Ectodermal cell (in vitro differentiated cells): ENCODE results near the gene MCF2L.

ENCODE experiments used
- H3K27ac ChIP-seq: 2 replicates; pipeline ENCODE4 v1.7.0; 2013; ENCODE audit warnings: mild to moderate bottlenecking, low read depth, low read length; ENCODE audit not compliant: insufficient read depth, poor library complexity, severe bottlenecking
- H3K27me3 ChIP-seq: 2 replicates; pipeline ENCODE4 v1.7.0; 2013; ENCODE audit warnings: mild to moderate bottlenecking, low read length; ENCODE audit not compliant: insufficient read depth, control insufficient read depth, poor library complexity, severe bottlenecking
- H3K36me3 ChIP-seq: one replicate; pipeline ENCODE4 v1.7.0; 2013; ENCODE audit warnings: low read length; ENCODE audit not compliant: control insufficient read depth, insufficient read depth
- H3K4me1 ChIP-seq: one replicate; pipeline ENCODE4 v1.7.0; 2013; ENCODE audit warnings: low read length; ENCODE audit not compliant: control insufficient read depth, insufficient read depth
- H3K4me3 ChIP-seq: 2 replicates; pipeline ENCODE4 v1.7.0; 2013; ENCODE audit warnings: low read depth, low read length, control low read depth; ENCODE audit not compliant: insufficient read depth
- H3K9me3 ChIP-seq: 2 replicates; pipeline ENCODE4 v1.7.0; 2013; ENCODE audit warnings: mild to moderate bottlenecking, low read length, moderate library complexity; ENCODE audit not compliant: control insufficient read depth
- WGBS, 2 experiments: methylation state at CpG; one replicate each; pipeline ENCODE4 v1.1.7; 2013; ENCODE audit warnings: missing lambda C conversion rate in 2 of 2; 5-methylcytosine and 5-hydroxymethylcytosine counted together

The MCF2L gene

DNA sequence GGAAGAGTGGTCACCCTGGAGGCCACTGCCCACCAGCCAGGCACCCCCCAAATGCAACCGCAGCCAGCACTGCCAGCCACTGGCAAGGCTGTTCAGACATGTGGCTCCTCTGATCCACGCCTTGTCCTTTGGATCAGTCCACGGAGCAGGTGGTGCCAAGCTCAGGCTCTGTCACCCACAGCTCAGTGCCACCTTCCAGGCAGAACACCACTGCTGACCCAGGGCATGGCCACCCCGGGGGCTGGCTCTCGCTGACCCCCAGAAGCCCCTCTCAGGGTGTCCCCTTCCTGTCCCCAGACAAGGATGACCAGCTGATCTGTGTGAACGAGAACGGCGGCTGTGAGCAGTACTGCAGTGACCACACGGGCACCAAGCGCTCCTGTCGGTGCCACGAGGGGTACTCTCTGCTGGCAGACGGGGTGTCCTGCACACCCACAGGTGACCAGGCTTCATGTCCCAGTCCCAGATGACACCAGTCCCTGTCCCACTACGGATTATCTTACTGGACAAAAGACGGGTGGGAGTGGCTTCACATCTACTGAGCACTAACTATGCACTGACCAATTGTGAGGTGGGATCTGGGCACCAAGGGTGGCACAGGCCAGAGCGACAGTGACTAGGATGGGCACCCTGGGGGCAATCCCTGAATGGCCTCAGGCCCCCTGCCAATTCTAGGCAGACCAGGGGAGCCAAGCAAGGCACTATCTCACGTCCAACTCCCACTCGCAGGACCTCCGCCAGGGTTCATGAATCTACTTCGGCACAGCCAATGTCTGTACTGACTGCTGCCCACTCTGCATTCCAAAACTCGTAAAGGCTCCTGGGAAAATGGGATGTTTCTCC lies 146.6 kb downstream of the MCF2L start:
- Histone ChIP-seq H3K4me1 (no peaks in the 10 kb centered on the region), H3K27ac (no peak overlapping the region), H3K27me3 (peaks cover 19% of the 10 kb centered on the region), H3K9me3 (no peaks in the 10 kb centered on the region), H3K36me3 (no peaks in the 10 kb centered on the region), H3K4me3 (no peak overlapping the region)
- 92 to 94% methylated on average over 21 of the region's 21 CpGs for WGBS, 2 experiments

DNA sequence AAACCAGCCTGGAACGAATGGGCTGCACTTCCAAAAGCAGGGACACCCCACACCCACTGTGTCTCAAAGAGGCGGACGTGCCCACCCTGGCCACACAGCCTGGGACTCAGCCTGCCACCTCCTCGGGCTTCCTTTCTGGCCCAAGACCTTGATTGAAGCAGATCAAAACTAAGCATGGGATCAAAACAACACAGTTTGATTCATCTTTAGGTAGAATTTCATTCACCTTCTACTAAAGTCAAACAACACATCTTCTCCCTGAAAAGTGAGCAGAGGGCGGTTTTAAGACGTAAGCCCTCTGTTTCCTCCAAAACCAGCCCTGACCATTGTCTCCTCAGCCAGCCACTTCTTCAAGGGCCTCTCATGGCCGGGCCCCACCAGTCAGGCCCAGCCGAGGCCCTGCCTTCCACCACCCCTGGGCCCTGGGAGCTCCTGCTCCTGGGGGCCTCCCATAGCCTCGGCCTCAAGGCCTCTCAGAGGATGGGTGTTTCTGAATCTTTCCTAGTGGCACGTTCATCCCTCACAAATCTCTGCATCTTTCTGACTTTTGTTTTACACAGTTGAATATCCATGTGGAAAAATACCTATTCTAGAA lies 147.3 kb downstream of the MCF2L start:
- no peak overlapping the region for H3K4me3 ChIP-seq
- H3K27me3 ChIP-seq: peaks cover 12% of the 10 kb centered on the region
- H3K27ac ChIP-seq: no peak overlapping the region
- 89% methylated on average over 10 of the region's 10 CpGs for WGBS, 2 experiments
- no peaks in the 10 kb centered on the region for H3K9me3 ChIP-seq
- H3K4me1 ChIP-seq: no peaks in the 10 kb centered on the region
- H3K36me3 ChIP-seq: no peaks in the 10 kb centered on the region

DNA sequence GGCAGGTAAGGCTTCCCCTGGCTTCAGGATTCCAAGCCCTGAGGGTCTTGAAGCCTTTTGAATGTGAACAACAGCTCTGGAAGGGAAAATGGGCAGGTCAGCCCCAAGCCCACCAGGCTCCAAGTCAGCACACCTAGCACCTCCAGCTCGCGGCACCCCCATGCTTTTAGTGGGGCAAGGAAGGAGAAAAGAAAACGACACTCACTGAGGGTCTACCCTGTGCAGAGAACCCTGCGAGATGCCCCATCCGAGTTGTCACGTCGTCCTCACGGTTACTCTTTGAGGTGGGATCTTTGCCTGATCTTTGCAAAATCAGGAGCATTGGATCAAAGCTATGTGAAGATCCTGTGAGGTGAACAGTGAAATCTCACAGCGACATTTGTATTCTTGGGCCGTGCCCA lies 147.9 kb downstream of the MCF2L start:
- Histone ChIP-seq H3K9me3 (no peaks in the 10 kb centered on the region), H3K4me1 (no peaks in the 10 kb centered on the region), H3K4me3 (no peak overlapping the region), H3K27me3 (peaks cover 9% of the 10 kb centered on the region), H3K36me3 (no peaks in the 10 kb centered on the region), H3K27ac (no peak overlapping the region)
- 91% methylated on average over 10 of the region's 10 CpGs for WGBS, 2 experiments

DNA sequence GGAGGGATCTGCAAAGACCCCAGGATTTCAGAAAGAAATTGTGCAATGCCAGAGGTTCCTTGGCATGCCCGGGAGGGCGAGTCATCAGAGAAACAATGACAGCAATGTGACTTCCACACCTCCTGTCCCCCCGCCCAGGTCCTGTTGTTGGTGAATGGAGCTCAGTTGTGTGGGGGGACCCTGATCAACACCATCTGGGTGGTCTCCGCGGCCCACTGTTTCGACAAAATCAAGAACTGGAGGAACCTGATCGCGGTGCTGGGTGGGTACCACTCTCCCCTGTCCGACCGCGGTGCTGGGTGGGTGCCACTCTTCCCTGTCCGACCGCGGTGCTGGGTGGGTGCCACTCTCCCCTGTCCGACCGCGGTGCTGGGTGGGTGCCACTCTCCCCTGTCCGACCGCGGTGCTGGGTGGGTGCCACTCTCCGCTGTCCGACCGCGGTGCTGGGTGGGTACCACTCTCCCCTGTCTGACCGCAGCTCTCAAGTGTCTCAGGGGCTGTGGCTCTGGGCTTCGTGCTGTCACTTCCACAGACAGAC lies 148.4 kb downstream of the MCF2L start:
- H3K4me3 ChIP-seq: no peak overlapping the region
- no peaks in the 10 kb centered on the region for H3K36me3 ChIP-seq
- no peaks in the 10 kb centered on the region for H3K9me3 ChIP-seq
- peaks cover 7% of the 10 kb centered on the region for H3K27me3 ChIP-seq
- peaks cover 3% of the 10 kb centered on the region for H3K4me1 ChIP-seq
- WGBS, 2 experiments: 93 to 96% methylated on average over 26 of the region's 26 CpGs
- no peak overlapping the region for H3K27ac ChIP-seq

DNA sequence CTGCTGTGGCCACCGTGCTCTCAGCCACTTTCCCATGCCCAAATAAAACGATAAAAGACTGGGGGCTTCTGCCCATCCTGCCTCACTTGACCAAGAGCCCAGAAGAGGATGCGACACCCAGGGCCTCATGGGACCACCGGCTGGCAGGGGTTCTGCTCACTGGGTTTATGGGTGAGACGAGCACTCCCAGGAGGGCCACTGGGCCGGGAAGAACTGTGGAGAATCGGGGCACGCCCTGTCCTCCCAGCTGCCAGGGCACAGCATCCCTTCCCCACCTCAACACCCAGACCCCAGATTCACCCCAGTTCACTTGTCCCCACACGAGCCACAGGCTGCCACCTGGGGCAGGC lies 148.9 kb downstream of the MCF2L start:
- H3K27me3 ChIP-seq: peaks cover 7% of the 10 kb centered on the region
- H3K36me3 ChIP-seq: no peaks in the 10 kb centered on the region
- no peak overlapping the region for H3K27ac ChIP-seq
- H3K4me1 ChIP-seq: peaks cover 8% of the 10 kb centered on the region
- no peaks in the 10 kb centered on the region for H3K9me3 ChIP-seq
- 89 to 92% methylated on average over 9 of the region's 9 CpGs for WGBS, 2 experiments
- no peak overlapping the region for H3K4me3 ChIP-seq

DNA sequence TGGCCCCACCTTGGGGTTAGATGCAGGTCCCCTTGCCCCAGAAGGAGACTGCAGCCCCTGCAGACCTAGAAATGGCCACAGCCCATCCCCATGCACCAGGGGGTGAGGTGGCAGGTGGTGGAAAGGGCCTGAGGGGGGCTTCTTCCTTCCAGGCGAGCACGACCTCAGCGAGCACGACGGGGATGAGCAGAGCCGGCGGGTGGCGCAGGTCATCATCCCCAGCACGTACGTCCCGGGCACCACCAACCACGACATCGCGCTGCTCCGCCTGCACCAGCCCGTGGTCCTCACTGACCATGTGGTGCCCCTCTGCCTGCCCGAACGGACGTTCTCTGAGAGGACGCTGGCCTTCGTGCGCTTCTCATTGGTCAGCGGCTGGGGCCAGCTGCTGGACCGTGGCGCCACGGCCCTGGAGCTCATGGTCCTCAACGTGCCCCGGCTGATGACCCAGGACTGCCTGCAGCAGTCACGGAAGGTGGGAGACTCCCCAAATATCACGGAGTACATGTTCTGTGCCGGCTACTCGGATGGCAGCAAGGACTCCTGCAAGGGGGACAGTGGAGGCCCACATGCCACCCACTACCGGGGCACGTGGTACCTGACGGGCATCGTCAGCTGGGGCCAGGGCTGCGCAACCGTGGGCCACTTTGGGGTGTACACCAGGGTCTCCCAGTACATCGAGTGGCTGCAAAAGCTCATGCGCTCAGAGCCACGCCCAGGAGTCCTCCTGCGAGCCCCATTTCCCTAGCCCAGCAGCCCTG lies 149.4 kb downstream of the MCF2L start:
- Histone ChIP-seq H3K27me3 (peaks cover 4% of the 10 kb centered on the region), H3K4me3 (no peak overlapping the region), H3K36me3 (no peaks in the 10 kb centered on the region), H3K27ac (no peak overlapping the region), H3K4me1 (peaks cover 14% of the 10 kb centered on the region), H3K9me3 (no peaks in the 10 kb centered on the region)
- WGBS, 2 experiments: 93 to 95% methylated on average over 42 of the region's 42 CpGs

DNA sequence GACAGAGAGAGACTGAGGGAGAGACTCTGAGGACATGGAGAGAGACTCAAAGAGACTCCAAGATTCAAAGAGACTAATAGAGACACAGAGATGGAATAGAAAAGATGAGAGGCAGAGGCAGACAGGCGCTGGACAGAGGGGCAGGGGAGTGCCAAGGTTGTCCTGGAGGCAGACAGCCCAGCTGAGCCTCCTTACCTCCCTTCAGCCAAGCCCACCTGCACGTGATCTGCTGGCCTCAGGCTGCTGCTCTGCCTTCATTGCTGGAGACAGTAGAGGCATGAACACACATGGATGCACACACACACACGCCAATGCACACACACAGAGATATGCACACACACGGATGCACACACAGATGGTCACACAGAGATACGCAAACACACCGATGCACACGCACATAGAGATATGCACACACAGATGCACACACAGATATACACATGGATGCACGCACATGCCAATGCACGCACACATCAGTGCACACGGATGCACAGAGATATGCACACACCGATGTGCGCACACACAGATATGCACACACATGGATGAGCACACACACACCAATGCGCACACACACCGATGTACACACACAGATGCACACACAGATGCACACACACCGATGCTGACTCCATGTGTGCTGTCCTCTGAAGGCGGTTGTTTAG lies 150.3 kb downstream of the MCF2L start:
- H3K36me3 ChIP-seq: no peaks in the 10 kb centered on the region
- H3K9me3 ChIP-seq: no peaks in the 10 kb centered on the region
- no peak overlapping the region for H3K4me3 ChIP-seq
- H3K27ac ChIP-seq: no peak overlapping the region
- H3K27me3 ChIP-seq: no peaks in the 10 kb centered on the region
- H3K4me1 ChIP-seq: peaks cover 14% of the 10 kb centered on the region
- WGBS, 2 experiments: 91% methylated on average over 16 of the region's 16 CpGs

DNA sequence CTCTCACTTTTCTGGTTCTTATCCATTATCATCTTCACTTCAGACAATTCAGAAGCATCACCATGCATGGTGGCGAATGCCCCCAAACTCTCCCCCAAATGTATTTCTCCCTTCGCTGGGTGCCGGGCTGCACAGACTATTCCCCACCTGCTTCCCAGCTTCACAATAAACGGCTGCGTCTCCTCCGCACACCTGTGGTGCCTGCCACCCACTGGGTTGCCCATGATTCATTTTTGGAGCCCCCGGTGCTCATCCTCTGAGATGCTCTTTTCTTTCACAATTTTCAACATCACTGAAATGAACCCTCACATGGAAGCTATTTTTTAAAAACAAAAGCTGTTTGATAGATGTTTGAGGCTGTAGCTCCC lies 150.8 kb downstream of the MCF2L start:
- no peaks in the 10 kb centered on the region for H3K27me3 ChIP-seq
- no peak overlapping the region for H3K4me3 ChIP-seq
- no peak overlapping the region for H3K27ac ChIP-seq
- WGBS, 2 experiments: 91 to 93% methylated on average over 7 of the region's 7 CpGs
- H3K36me3 ChIP-seq: no peaks in the 10 kb centered on the region
- no peaks in the 10 kb centered on the region for H3K9me3 ChIP-seq
- peaks cover 14% of the 10 kb centered on the region for H3K4me1 ChIP-seq

DNA sequence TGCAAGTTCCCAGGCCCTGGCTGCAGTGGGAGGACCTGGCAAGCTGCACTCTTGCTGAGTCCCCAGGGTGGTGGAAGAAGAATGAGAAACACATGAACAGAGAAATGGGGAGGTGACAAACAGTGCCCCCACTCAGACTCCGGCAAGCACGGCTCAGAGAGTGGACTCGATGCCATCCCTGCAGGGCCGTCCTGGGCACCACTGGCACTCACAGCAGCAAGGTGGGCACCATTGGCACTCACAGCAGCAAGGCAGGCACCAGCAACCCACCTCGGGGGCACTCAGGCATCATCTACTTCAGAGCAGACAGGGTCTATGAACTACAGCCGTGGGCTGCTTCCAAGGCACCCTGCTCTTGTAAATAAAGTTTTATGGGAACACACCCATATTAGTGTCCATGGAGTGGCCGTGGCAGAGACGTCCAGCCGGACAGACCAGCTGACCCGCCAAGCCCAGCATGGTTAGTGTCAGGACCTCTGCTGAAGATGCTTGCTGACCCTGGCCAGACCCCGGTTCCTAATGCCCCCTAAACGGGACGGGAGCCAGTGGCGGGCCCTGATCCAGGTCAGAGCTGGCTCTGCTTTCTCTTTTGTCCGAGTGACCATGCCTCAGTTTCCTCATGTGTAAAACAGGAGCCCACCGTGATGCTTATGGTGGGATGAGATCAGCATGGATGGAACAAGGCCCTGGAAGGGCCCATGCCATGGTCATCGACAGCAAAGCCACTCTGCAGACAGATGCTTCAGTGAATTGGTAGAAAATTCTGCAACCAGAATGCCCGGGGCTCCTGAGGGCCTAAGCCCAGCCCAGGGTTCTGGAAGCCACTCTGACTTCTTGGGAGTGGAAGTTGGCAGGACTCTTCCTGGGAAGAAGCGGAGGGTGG lies 151.5 kb downstream of the MCF2L start:
- H3K27ac ChIP-seq: no peak overlapping the region
- no peak overlapping the region for H3K4me3 ChIP-seq
- H3K4me1 ChIP-seq: peaks cover 14% of the 10 kb centered on the region
- no peaks in the 10 kb centered on the region for H3K36me3 ChIP-seq
- WGBS, 2 experiments: 91 to 94% methylated on average over 19 of the region's 19 CpGs
- H3K9me3 ChIP-seq: no peaks in the 10 kb centered on the region
- no peaks in the 10 kb centered on the region for H3K27me3 ChIP-seq
